Stomach (tissue), 4 donors: ENCODE results near the gene SUMO3.

ENCODE experiments used
- EP300 ChIP-seq: sonication (generic); formaldehyde crosslinking; IDR thresholded peaks from one replicate; pipeline ENCODE4 v1.6.1; 2017; ENCODE audit warnings: antibody characterized with exemption
- POLR2A ChIP-seq, 4 donors: fragments of 450-650 bp; IDR thresholded peaks; one replicate each; pipeline ENCODE4 v1.6.1; 2016; ENCODE audit warnings: antibody characterized with exemption in 4 of 4, control low read depth in 2 of 4, mild to moderate bottlenecking in 1 of 4, moderate library complexity in 1 of 4
- POLR2AphosphoS5 ChIP-seq, 3 donors: sonication (generic); formaldehyde crosslinking; IDR thresholded peaks; one replicate each; pipeline ENCODE4 v1.6.1; 2016; ENCODE audit warnings: antibody characterized with exemption in 3 of 3
- TF ChIP-seq, protein P1 (sequence below), 7 experiments: fragments of 450-650 bp in 4 of 7; fragments of 200-600 bp in 3 of 7; sonication (generic) in 3 of 7; IDR thresholded peaks; one replicate each; pipeline ENCODE4 v1.5.1; 2016 to 2019; ENCODE audit warnings: antibody characterized with exemption in 7 of 7, control low read depth in 2 of 7, mild to moderate bottlenecking in 1 of 7

DNA sequence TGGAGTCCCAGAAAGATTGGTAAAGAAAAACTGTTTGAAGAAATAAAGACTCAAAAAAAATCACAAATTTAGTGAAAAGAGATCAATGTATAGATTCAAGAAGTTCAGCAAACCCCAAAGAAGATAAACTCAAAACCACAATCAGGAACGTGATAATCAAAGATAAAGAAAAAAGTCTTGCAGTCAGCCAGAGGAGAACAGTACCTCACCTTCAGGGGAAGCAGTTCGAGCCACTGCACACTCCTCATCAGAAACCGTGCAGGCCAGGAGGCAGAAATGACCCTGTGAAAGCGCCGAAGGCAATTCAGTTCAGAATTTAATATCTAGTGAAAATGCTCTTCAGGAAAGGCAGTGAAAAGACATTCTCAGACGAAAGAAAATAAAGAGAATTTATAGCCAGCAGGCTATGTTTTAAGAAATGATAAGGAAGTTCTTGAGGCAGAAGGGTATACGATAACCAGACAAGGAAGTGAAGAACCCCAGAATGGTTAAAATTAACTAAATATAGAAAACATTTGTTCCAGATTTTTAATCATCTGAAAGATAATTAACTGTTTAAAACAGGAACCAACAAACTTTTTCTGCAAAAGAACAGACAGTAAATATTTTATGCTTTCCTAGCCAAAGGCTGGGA lies 13.5 kb upstream of the SUMO3 start:
- TF ChIP-seq, protein P1, sequence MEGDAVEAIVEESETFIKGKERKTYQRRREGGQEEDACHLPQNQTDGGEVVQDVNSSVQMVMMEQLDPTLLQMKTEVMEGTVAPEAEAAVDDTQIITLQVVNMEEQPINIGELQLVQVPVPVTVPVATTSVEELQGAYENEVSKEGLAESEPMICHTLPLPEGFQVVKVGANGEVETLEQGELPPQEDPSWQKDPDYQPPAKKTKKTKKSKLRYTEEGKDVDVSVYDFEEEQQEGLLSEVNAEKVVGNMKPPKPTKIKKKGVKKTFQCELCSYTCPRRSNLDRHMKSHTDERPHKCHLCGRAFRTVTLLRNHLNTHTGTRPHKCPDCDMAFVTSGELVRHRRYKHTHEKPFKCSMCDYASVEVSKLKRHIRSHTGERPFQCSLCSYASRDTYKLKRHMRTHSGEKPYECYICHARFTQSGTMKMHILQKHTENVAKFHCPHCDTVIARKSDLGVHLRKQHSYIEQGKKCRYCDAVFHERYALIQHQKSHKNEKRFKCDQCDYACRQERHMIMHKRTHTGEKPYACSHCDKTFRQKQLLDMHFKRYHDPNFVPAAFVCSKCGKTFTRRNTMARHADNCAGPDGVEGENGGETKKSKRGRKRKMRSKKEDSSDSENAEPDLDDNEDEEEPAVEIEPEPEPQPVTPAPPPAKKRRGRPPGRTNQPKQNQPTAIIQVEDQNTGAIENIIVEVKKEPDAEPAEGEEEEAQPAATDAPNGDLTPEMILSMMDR (IDR thresholded peaks at IDR 0.05): no peak
- TF ChIP-seq EP300: no peak
- no peak for TF ChIP-seq POLR2A (IDR thresholded peaks at IDR 0.05)
- TF ChIP-seq POLR2AphosphoS5 (IDR thresholded peaks at IDR 0.05): no peak
